ENCODE measurements around the gene ACE2. TPM values are rescaled to one million over a fixed set of nuclear protein-coding genes. Genes with fewer than 3 reads are reported as not detected.

ACE2 gene
- total and polyA plus RNA-seq, 2 donors (not counting 1 experiment from before 2014, with no cell fraction given), result not detected

DNA sequence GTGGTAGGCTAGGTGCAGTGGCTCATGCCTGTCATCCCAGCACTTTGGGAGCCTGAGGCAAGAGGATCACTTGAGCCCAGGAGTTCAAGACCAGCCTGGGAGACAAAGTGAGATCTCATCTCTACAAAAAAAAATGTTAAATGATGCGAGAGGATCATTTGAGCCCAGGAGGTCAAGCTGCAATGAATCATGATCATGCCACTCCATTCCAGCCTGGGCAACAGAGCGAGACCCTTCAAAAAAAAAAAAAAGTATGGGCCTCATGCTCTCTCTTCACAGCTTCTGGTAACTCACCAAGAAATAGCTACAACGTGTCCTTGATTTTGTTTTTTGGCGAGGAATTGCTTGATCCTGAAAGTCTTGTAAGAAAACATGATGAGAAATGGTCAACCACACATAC, 1.3 kb downstream of the ACE2 start:
- Histone ChIP-seq H3K36me3 (ENCODE audit: control insufficient read depth, insufficient read depth, low read length) (no peaks in the 10 kb centered on the region), H3K79me2 (ENCODE audit: control insufficient read depth, insufficient read depth, low read length) (no peaks in the 10 kb centered on the region), H3K4me3 (replicated peaks in 1 of 4; ENCODE audit: control extremely low read depth in 1 of 4, insufficient read depth in 1 of 4, low read depth in 3 of 4, low read length in 4 of 4) (no peak overlapping the region), H3K4me1 (ENCODE audit: control insufficient read depth, extremely low read depth, insufficient read depth, low read length) (no peaks in the 10 kb centered on the region), H2AFZ (ENCODE audit: low read length) (no peak overlapping the region), H3K9ac (ENCODE audit: insufficient read depth, low read length) (no peak overlapping the region), H3K27ac (ENCODE audit: insufficient read depth, low read length) (no peak overlapping the region), H3K27me3 (ENCODE audit: control insufficient read depth, insufficient read depth, low read length) (no peaks in the 10 kb centered on the region), H3K9me3 (ENCODE audit: control insufficient read depth, insufficient read depth, low read depth, low read length) (no peaks in the 10 kb centered on the region), H3K4me2 (ENCODE audit: extremely low read depth, insufficient read depth, low read length) (no peak overlapping the region), H4K20me1 (ENCODE audit: control insufficient read depth, extremely low read depth, insufficient read depth, low read length) (no peaks in the 10 kb centered on the region)
- no peak for TF ChIP-seq EZH2 (IDR thresholded peaks at IDR 0.05; ENCODE audit: low read length, missing control alignments)
- TF ChIP-seq, protein P1, sequence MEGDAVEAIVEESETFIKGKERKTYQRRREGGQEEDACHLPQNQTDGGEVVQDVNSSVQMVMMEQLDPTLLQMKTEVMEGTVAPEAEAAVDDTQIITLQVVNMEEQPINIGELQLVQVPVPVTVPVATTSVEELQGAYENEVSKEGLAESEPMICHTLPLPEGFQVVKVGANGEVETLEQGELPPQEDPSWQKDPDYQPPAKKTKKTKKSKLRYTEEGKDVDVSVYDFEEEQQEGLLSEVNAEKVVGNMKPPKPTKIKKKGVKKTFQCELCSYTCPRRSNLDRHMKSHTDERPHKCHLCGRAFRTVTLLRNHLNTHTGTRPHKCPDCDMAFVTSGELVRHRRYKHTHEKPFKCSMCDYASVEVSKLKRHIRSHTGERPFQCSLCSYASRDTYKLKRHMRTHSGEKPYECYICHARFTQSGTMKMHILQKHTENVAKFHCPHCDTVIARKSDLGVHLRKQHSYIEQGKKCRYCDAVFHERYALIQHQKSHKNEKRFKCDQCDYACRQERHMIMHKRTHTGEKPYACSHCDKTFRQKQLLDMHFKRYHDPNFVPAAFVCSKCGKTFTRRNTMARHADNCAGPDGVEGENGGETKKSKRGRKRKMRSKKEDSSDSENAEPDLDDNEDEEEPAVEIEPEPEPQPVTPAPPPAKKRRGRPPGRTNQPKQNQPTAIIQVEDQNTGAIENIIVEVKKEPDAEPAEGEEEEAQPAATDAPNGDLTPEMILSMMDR (conservative IDR thresholded peaks at IDR 0.05 in 1 of 2, IDR thresholded peaks at IDR 0.05 in 1 of 2; ENCODE audit: low read depth in 1 of 2, low read length in 2 of 2), result no peak
- DNase-seq (ENCODE audit: low read depth in 2 of 2), result no peak

DNA sequence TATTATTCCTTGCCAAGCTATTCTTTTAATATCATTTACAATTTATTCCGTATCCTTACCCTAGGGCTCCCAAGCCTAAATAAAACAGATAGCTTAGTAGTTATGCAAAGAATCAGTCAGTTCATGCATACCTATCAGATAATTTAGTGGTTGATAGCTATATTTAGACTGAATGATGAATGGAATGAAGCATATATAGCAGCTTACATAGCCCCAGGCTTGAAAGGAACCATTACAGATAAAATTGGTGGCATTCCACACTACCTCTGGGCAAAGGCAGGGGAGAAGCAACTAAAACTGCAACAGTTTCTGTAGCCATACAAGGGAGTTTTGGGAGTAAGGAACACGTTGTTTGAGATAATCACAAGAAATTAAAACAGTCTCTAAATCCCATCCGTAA, 2.7 kb downstream of the ACE2 start:
- Histone ChIP-seq H3K27ac (ENCODE audit: insufficient read depth, low read length) (no peak overlapping the region), H3K4me1 (ENCODE audit: control insufficient read depth, extremely low read depth, insufficient read depth, low read length) (no peaks in the 10 kb centered on the region), H3K4me3 (replicated peaks in 1 of 4; ENCODE audit: control extremely low read depth in 1 of 4, insufficient read depth in 1 of 4, low read depth in 3 of 4, low read length in 4 of 4) (no peak overlapping the region), H3K4me2 (ENCODE audit: extremely low read depth, insufficient read depth, low read length) (no peak overlapping the region), H3K9ac (ENCODE audit: insufficient read depth, low read length) (no peak overlapping the region), H3K36me3 (ENCODE audit: control insufficient read depth, insufficient read depth, low read length) (no peaks in the 10 kb centered on the region), H3K79me2 (ENCODE audit: control insufficient read depth, insufficient read depth, low read length) (no peaks in the 10 kb centered on the region), H4K20me1 (ENCODE audit: control insufficient read depth, extremely low read depth, insufficient read depth, low read length) (no peaks in the 10 kb centered on the region), H3K9me3 (ENCODE audit: control insufficient read depth, insufficient read depth, low read depth, low read length) (no peaks in the 10 kb centered on the region), H3K27me3 (ENCODE audit: control insufficient read depth, insufficient read depth, low read length) (no peaks in the 10 kb centered on the region), H2AFZ (ENCODE audit: low read length) (no peak overlapping the region)
- TF ChIP-seq EZH2 (IDR thresholded peaks at IDR 0.05; ENCODE audit: low read length, missing control alignments), result no peak
- TF ChIP-seq, protein P1 (conservative IDR thresholded peaks at IDR 0.05 in 1 of 2, IDR thresholded peaks at IDR 0.05 in 1 of 2; ENCODE audit: low read depth in 1 of 2, low read length in 2 of 2), result no peak
- DNase-seq (ENCODE audit: low read depth in 2 of 2), result peak in 1 of 2 donors; percentile 10

DNA sequence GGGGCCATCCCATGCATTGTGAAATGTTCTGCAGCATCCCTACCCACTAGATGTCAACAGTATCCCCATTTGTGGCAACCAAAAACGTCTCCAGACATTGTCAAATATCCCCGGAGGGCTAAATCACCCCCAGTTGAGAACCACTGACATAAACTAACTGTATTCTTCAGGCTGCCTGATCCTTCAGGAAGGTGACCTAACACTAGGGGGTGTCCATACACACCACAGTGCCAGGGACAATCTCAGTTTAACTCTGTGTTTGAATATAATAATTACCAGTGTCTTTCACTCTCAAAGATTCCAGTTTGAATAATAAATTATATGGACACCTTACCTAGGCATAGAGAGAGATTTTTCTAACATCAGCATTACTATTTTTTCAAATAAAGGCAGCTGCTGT, 6.4 kb downstream of the ACE2 start:
- Histone ChIP-seq H3K4me1 (ENCODE audit: control insufficient read depth, extremely low read depth, insufficient read depth, low read length) (no peaks in the 10 kb centered on the region), H3K27me3 (ENCODE audit: control insufficient read depth, insufficient read depth, low read length) (no peaks in the 10 kb centered on the region), H3K36me3 (ENCODE audit: control insufficient read depth, insufficient read depth, low read length) (no peaks in the 10 kb centered on the region), H2AFZ (ENCODE audit: low read length) (no peak overlapping the region), H3K4me2 (ENCODE audit: extremely low read depth, insufficient read depth, low read length) (no peak overlapping the region), H3K9ac (ENCODE audit: insufficient read depth, low read length) (no peak overlapping the region), H3K79me2 (ENCODE audit: control insufficient read depth, insufficient read depth, low read length) (no peaks in the 10 kb centered on the region), H3K27ac (ENCODE audit: insufficient read depth, low read length) (no peak overlapping the region), H3K4me3 (replicated peaks in 1 of 4; ENCODE audit: control extremely low read depth in 1 of 4, insufficient read depth in 1 of 4, low read depth in 3 of 4, low read length in 4 of 4) (no peak overlapping the region), H3K9me3 (ENCODE audit: control insufficient read depth, insufficient read depth, low read depth, low read length) (no peaks in the 10 kb centered on the region), H4K20me1 (ENCODE audit: control insufficient read depth, extremely low read depth, insufficient read depth, low read length) (no peaks in the 10 kb centered on the region)
- TF ChIP-seq, protein P1 (conservative IDR thresholded peaks at IDR 0.05 in 1 of 2, IDR thresholded peaks at IDR 0.05 in 1 of 2; ENCODE audit: low read depth in 1 of 2, low read length in 2 of 2), result no peak
- TF ChIP-seq EZH2 (IDR thresholded peaks at IDR 0.05; ENCODE audit: low read length, missing control alignments), result no peak
- no peak for DNase-seq (ENCODE audit: low read depth in 2 of 2)
